Activated gamma-delta T cell treated with Interleukin-2 at 50 U/mL for 16 hours (primary cell): ENCODE measurements around the gene GPRIN2.
"Not testable (repeated sequence)": the region's sequence is repeated elsewhere in the genome, so short reads cannot be mapped to it uniquely, and the experiment has no call there.

Experiments
- DNase-seq: peaks from one replicate; pipeline ENCODE4 v3.0.0-alpha.2; 2020

The GPRIN2 gene

DNA sequence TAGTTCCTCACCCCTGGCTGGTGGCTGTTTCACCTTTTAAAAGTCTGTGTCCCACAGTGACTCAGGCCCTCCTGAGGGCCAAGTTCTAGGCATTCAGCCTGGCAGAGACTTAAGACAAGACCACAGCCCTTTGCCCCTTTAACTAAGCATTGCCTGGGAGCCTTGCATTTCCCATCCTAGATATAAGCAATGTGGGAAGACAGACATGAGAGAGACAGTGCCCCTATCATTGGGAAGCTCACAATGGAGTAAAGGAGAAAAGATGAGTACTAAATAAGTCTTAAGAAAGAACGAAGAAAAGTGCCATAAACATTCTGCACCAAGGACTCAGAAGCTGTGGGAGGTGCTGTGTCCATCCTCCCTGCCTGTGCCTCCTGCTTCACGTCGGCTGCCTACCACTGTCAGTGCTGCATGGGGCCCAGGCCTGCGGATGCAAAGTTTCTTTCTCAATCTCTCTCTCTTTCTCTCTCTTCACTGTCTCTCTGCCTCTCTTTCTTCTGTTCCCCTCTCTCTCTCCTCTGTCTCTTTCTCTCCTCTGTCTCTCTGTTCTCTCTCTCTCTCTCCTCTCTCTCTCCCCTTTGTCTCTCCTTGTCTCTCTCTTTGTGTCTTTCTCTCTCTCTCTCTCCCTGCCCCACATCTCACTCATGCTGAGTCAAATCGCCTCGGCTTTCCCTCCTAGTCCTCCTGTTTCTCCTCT lies 21.5 kb downstream of the GPRIN2 start:
- no peak for DNase-seq

DNA sequence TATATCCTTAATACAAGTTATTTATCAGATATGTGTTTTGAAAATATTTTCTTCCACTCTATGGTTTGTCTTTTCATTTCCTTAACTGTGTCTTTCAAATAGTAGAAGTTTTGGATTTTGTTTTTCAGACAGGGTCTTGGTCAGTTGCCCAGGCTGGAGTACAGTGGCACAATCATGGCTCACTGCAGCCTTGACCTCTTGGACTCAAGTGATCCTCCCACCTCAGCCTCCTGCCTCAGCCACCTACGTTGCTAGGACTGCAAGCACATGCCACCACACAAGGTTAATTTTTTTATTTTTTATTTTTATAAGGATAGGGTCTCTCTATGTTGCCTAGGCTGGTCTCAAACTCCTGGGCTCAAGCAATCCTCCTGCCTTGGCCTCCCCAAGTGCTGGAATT lies 24.2 kb downstream of the GPRIN2 start:
- not testable (repeated sequence) for DNase-seq

- no peak for DNase-seq
These were observed 25.9 kb downstream of the GPRIN2 start for GRCh38 chr10:46530249-46531186.

GRCh38 chr10:46529742-46530141 lies 26.7 kb downstream of the GPRIN2 start:
- not testable (repeated sequence) for DNase-seq

- DNase-seq, result no peak
These were observed 27.5 kb downstream of the GPRIN2 start for GRCh38 chr10:46528675-46529615.

DNA sequence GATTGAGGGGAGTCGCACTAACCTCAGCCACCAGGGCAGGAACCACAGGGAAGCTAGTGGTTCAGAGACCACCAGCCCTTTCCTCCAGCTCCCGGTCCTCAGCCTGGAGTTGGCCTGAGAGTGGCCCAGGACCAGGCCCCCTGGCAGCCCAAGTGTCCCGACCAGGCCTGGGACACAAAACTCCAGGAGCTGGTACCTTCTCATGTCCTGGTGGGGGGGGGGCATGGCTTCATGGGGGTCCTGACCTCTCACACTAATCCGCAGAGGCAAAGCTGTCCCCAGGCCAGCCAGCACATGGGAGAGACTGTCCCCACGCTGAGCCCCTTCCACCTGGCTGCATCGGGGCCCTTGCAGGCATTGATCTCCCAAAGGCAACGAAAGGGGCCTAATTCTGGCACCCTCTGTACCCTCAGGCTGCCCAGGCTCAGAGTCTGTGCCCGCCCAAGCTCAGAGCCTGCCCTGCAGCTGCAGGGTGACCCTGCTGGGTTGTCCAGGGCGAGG lies 28.2 kb downstream of the GPRIN2 start:
- DNase-seq, result no peak

GRCh38 chr10:46527241-46527811 lies 29.1 kb downstream of the GPRIN2 start:
- no peak for DNase-seq

- DNase-seq, result no peak
These were observed 29.8 kb downstream of the GPRIN2 start for GRCh38 chr10:46526682-46527038.

DNA sequence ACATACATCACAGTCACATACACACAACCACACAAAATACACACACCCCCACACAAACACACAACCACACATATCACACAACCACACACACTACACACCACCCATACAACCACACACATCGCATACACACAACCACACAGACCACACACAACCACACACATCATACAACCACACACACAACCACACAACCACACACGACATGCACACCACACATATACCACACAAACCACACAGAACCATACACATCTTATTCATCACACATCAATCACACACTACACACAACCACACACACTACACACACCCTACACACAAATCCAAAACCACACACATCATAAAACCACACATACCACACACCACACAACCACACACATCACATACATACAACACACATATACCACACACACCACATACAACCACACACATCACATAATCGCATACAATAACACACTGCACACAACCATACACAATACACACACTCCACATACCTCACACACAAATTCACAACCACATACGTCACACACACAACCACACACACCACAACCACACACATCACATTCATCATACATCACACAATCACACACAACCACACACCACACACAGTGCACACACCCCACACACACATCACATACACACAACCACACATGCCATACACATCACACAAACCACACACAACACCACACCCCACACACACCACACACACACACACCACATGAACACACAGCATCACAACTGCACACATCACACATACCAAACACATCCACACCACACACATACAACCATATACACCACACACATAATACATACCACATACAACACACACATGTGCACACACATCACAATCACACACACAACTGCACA lies 30.4 kb downstream of the GPRIN2 start:
- no peak for DNase-seq

- no peak for DNase-seq
These were observed 31.2 kb downstream of the GPRIN2 start for GRCh38 chr10:46525177-46525823.

- DNase-seq, result no peak
These were observed 31.8 kb downstream of the GPRIN2 start for GRCh38 chr10:46524472-46525176.

DNA sequence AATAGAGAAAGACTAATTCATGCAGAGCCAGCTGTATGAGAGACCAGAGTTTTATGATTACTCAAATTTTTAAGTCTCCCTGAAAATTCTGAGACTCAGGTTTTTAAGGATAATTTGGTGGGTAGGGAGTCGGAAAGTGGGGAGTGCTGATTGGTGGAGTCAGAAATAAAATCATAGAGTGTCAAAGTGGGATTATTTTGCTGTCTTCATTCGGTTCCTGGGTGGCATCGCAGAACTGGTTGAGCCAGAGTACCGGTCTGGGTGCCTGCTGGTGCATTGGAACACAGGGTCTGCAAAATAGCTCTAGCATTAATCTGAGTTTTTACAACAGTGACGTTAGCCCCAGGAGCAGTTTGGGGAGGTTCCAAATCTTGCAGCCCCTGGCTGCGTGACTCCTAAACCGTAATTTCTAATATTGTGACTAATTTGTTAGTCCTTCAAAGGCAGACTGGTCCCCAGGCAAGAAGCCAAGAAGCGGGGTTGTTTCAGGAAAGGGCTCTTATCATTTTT lies 32.4 kb downstream of the GPRIN2 start:
- DNase-seq, result no peak

- DNase-seq, result no peak
These were observed 33.1 kb downstream of the GPRIN2 start for GRCh38 chr10:46523119-46523961.

DNA sequence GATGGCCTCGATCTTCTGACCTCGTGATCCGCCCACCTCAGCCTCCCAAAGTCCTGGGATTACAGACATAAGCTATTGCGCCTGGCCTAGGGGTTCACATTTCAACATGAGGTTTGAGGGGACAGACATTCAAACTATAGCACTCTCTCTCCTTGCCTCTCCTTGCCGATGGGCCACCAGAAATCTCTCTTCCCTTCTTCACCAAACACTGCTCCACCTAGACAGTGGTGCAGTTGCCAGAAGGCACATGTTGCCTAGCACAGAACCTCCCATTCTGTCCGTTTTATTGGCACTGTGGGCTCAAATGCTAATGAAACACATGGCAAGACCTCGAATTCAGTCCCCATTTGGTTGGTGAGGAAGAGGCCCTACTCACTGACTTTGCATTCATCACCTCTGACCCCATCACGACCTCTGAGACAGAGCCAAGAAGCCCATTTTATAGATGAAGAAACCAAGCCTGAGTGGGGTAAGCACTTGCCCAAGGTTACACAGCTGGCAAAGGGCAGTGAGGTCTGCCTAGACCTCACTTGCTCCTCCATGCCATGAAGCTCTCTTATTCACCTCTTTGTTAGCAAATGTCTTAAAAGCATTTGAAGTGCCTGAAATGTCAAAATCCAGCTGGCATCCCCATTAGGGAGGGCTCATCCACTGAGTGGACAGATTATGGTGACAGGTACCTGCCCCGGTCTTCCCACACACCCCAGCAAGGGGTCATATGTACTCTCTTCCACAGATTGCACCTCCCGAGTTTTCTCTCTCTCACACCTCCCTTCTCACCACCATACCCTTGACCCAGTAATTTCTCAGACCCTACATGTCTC lies 34.0 kb downstream of the GPRIN2 start:
- DNase-seq, result no peak

- DNase-seq, result no peak
These were observed 35.5 kb downstream of the GPRIN2 start for GRCh38 chr10:46520941-46521340.

DNA sequence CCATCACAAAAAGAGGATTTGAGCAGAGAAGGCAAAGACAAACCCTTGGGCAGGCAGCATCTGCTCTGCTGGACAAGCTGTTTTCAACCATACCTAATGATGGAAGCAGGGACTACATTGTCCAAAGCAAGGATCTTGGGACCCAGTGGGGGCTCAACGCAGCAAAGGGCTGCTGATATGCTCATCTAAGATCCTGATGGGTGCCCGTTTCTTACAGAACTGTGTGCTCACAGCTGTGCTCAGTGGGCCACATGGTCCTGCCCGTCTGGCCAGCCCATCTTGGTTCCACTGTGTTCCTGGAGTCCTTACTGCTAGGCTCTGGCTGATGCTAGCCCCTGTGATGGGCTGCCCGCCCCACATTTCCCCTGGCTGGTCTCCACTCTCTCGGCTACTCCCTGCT lies 36.1 kb downstream of the GPRIN2 start:
- peak; percentile 3 for DNase-seq

- peak; percentile 2 for DNase-seq
These were observed 38.3 kb downstream of the GPRIN2 start for GRCh38 chr10:46518028-46518725.
